B cell (primary cell): Measurements from ENCODE around the gene PRSS53. TPM values are rescaled to one million over a fixed set of nuclear protein-coding genes. Genes with fewer than 3 reads are reported as not detected.

ENCODE experiments used
- ATAC-seq: fragments of 200-7000 bp; cut with Tn5 transposase; one replicate; pipeline ENCODE4 v1.10.0; 2021; ENCODE audit warnings: low read depth, mild to moderate bottlenecking, moderate number of reproducible peaks, moderate library complexity
- CTCF ChIA-PET: fragments of 350-600 bp; sonication (Branson Sonifier 250); formaldehyde crosslinking; loops from one replicate; lab custom pipeline; 2021; ENCODE audit warnings: antibody characterized with exemption, inconsistent platforms; lab: Charles Lee
- POLR2A ChIA-PET: fragments of 350-600 bp; sonication (Branson Sonifier 250); formaldehyde crosslinking; loops from one replicate; lab custom pipeline; 2021; ENCODE audit warnings: antibody characterized with exemption; lab: Charles Lee
- DNase-seq: peaks from one replicate; pipeline ENCODE4 v3.0.0; 2013
- H2AFZ ChIP-seq: 2 replicates; pipeline ENCODE4 v1.6.1; 2012; ENCODE audit warnings: mild to moderate bottlenecking, low read depth, low read length; ENCODE audit not compliant: insufficient read depth, poor library complexity, severe bottlenecking
- H3K27ac ChIP-seq, 2 donors: 1 replicate in 1 of 2; 2 replicates in 1 of 2; pipeline ENCODE4 v1.5.1; 2012 to 2013; ENCODE audit warnings: low read length in 2 of 2, mild to moderate bottlenecking in 2 of 2, moderate library complexity in 1 of 2
- H3K27me3 ChIP-seq, 4 experiments: fragments of 200-600 bp in 1 of 4; sonication (generic) in 1 of 4; replicated peaks in 1 of 4; 1 replicate in 2 of 4; 2 replicates in 2 of 4; pipeline versions ENCODE4 v1.6.1 to v1.7.0; 2013 to 2016; ENCODE audit warnings: low read length in 3 of 4, mild to moderate bottlenecking in 2 of 4, mixed read lengths in 1 of 4, moderate library complexity in 1 of 4; ENCODE audit not compliant: insufficient read depth in 4 of 4, control insufficient read depth in 3 of 4; ENCODE audit errors: control extremely low read depth in 1 of 4
- H3K36me3 ChIP-seq, 2 experiments: replicated peaks in 1 of 2; 1 replicate in 1 of 2; 2 replicates in 1 of 2; pipeline versions ENCODE4 v1.6.1 to v1.7.1; 2013; ENCODE audit warnings: low read length in 1 of 2; ENCODE audit not compliant: insufficient read depth in 2 of 2, control insufficient read depth in 1 of 2; ENCODE audit errors: control extremely low read depth in 1 of 2, extremely low read depth in 1 of 2
- H3K4me1 ChIP-seq, 2 donors: fragments of 200-600 bp in 1 of 2; sonication (generic) in 1 of 2; 1 replicate in 1 of 2; 2 replicates in 1 of 2; pipeline versions ENCODE4 v1.5.1 to v1.6.1; 2013 to 2017; ENCODE audit warnings: low read length in 2 of 2; ENCODE audit not compliant: control insufficient read depth in 2 of 2, insufficient read depth in 2 of 2
- H3K4me2 ChIP-seq: replicated peaks from 2 replicates; pipeline ENCODE3; 2012; ENCODE audit warnings: mild to moderate bottlenecking, low read depth, low read length; ENCODE audit not compliant: poor library complexity, severe bottlenecking
- H3K4me3 ChIP-seq, 5 experiments: fragments of 200-600 bp in 1 of 5; sonication (generic) in 1 of 5; 1 replicate in 3 of 5; 2 replicates in 2 of 5; pipeline versions ENCODE4 v1.5.1 to v1.7.0; 2011 to 2016; ENCODE audit warnings: low read length in 4 of 5, mild to moderate bottlenecking in 4 of 5, low read depth in 2 of 5, control low read depth in 1 of 5, moderate library complexity in 1 of 5; ENCODE audit not compliant: insufficient read depth in 1 of 5; ENCODE audit errors: control extremely low read depth in 1 of 5, extremely low read depth in 1 of 5
- H3K79me2 ChIP-seq: fragments of 200-600 bp; sonication (generic); one replicate; pipeline ENCODE4 v1.6.0; 2016; ENCODE audit warnings: low read length; ENCODE audit not compliant: control insufficient read depth, insufficient read depth
- H3K9ac ChIP-seq: fragments of 200-600 bp; sonication (generic); 2 replicates; pipeline ENCODE4 v1.6.1; 2017; ENCODE audit warnings: mild to moderate bottlenecking, low read length, moderate library complexity
- H3K9me3 ChIP-seq, 3 donors: one replicate each; pipeline versions ENCODE4 v1.6.1 to v1.7.1; 2013; ENCODE audit warnings: low read length in 2 of 3; ENCODE audit not compliant: control insufficient read depth in 2 of 3, insufficient read depth in 1 of 3; ENCODE audit errors: control extremely low read depth in 1 of 3
- H4K20me1 ChIP-seq: 2 replicates; pipeline ENCODE4 v1.6.0; 2012; ENCODE audit warnings: mild to moderate bottlenecking, low read length; ENCODE audit not compliant: insufficient read depth, control insufficient read depth, poor library complexity, severe bottlenecking
- H3K27ac Mint-ChIP-seq: one replicate; pipeline ENCODE4 v1.8.0; 2021; ENCODE audit warnings: mixed read lengths
- H3K27me3 Mint-ChIP-seq: one replicate; pipeline ENCODE4 v1.8.0; 2021; ENCODE audit warnings: mixed read lengths
- H3K4me1 Mint-ChIP-seq: one replicate; pipeline ENCODE4 v1.8.0; 2021; ENCODE audit warnings: mixed read lengths
- H3K4me3 Mint-ChIP-seq: one replicate; pipeline ENCODE4 v1.8.0; 2021; ENCODE audit warnings: mixed read lengths
- H3K9me3 Mint-ChIP-seq: one replicate; pipeline ENCODE4 v1.8.0; 2022; ENCODE audit warnings: mixed read lengths; ENCODE audit not compliant: insufficient read depth
- EZH2 ChIP-seq: IDR thresholded peaks from 2 replicates; pipeline ENCODE4 v1.6.1; 2012; ENCODE audit warnings: borderline replicate concordance, low read depth, mild to moderate bottlenecking, moderate library complexity, low read length; ENCODE audit not compliant: insufficient read depth, poor library complexity, severe bottlenecking
- WGBS: methylation state at CpG from one replicate; pipeline ENCODE4 v1.1.5; 2013; ENCODE audit warnings: missing lambda C conversion rate; ENCODE audit not compliant: insufficient coverage; 5-methylcytosine and 5-hydroxymethylcytosine counted together
- intact Hi-C: fragments of 100-400 bp; cut with micrococcal nuclease; formaldehyde crosslinking; loops from one replicate; pipeline ENCODE4 v1.10.0; 2022
- polyA plus RNA-seq: library from polyadenylated mRNA; depleted of rRNA; stranded (reverse); fragments of >200 nt; gene quantifications from 2 replicates; pipeline ENCODE4 v1.2.3, GENCODE V29; 2012
- total RNA-seq, 2 donors: library from RNA; stranded (reverse); fragments of 120-200 nt in 1 of 2; gene quantifications; 1 replicate in 1 of 2; 2 replicates in 1 of 2; pipeline versions ENCODE4 v1.2.3 to v1.2.4, GENCODE V29; 2013 to 2022
- TF ChIP-seq, protein P1 (sequence below): fragments of 200-600 bp; IDR thresholded peaks from one replicate; pipeline ENCODE4 v1.8.0; 2022; ENCODE audit warnings: antibody characterized with exemption, mild to moderate bottlenecking

The PRSS53 gene
- total and polyA plus RNA-seq, 2 donors (not counting 1 experiment from before 2014, with no cell fraction given), result 10.1 to 10.8 TPM

DNA sequence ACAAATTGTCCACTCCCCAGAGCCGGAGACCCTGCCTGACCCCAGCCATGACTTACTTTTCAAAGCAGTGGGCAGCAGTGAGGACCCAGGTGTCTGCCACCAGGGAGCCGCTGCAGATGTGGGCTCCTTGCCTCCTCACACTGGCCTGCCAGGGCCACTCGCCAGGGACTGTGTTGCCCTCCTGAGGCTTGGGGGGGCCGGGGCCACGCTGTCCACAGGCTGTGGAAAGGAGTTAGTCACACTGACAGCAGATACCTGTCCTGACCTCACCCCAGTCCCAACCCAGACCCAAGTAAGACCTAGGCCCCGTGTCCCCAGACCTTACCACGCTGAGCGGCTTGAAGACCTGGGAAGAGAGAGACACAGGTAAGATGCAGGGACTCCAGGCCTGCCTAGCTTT, 1.3 kb downstream of the PRSS53 start:
- intact Hi-C loops, result no loop called here
- Mint-ChIP-seq H3K27ac (no peak overlapping the region), H3K4me3 (no peak overlapping the region), H3K9me3 (no peaks in the 10 kb centered on the region), H3K4me1 (peaks cover 1% of the 10 kb centered on the region), H3K27me3 (no peaks in the 10 kb centered on the region)
- H3K79me2 ChIP-seq, result peaks cover 20% of the 10 kb centered on the region
- no peaks in the 10 kb centered on the region for H3K27me3 ChIP-seq
- H3K9ac ChIP-seq, result no peak overlapping the region
- no peaks in the 10 kb centered on the region for H3K4me1 ChIP-seq
- POLR2A ChIA-PET, result interaction anchor here (0.7 kb wide), 1 partner anchor 133 kb away, joined by 3 read pairs; no protein-coding TSS in a partner anchor
- no peak overlapping the region for H2AFZ ChIP-seq
- no peaks in the 10 kb centered on the region for H3K9me3 ChIP-seq
- CTCF ChIA-PET, result no interaction called here
- no peak overlapping the region for H3K27ac ChIP-seq
- DNase-seq, result no peak
- peaks cover 19% of the 10 kb centered on the region for H4K20me1 ChIP-seq
- no peak overlapping the region for H3K4me2 ChIP-seq
- ATAC-seq, result no peak
- 96% methylated on average over 5 of the region's 8 CpGs for WGBS
- TF ChIP-seq EZH2, result no peak
- TF ChIP-seq, protein P1, sequence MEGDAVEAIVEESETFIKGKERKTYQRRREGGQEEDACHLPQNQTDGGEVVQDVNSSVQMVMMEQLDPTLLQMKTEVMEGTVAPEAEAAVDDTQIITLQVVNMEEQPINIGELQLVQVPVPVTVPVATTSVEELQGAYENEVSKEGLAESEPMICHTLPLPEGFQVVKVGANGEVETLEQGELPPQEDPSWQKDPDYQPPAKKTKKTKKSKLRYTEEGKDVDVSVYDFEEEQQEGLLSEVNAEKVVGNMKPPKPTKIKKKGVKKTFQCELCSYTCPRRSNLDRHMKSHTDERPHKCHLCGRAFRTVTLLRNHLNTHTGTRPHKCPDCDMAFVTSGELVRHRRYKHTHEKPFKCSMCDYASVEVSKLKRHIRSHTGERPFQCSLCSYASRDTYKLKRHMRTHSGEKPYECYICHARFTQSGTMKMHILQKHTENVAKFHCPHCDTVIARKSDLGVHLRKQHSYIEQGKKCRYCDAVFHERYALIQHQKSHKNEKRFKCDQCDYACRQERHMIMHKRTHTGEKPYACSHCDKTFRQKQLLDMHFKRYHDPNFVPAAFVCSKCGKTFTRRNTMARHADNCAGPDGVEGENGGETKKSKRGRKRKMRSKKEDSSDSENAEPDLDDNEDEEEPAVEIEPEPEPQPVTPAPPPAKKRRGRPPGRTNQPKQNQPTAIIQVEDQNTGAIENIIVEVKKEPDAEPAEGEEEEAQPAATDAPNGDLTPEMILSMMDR, result no peak
- no peak overlapping the region for H3K4me3 ChIP-seq
- peaks cover 0 to 18% of the 10 kb centered on the region in 2 experiments for H3K36me3 ChIP-seq

DNA sequence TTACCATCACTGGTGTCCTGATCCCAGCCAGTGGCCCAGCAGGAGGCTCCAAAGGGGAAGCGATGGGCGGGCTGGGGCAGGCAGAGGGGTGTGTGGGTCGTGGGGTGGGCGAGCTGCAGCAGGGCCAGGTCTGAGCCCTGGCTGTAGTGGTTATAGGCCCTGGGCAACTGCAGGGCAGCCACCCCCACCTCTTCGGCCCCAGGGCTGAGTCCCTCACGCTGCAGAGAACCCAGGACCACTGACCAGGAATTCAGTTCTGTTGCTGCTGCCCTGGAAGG, 2.2 kb downstream of the PRSS53 start:
- no peaks in the 10 kb centered on the region for H3K9me3 Mint-ChIP-seq
- TF ChIP-seq EZH2, result no peak
- TF ChIP-seq, protein P1, result no peak
- H3K4me3 Mint-ChIP-seq, result no peak overlapping the region
- peaks cover 28% of the 10 kb centered on the region for H4K20me1 ChIP-seq
- no peak overlapping the region for H2AFZ ChIP-seq
- DNase-seq (no peak), ATAC-seq (no peak)
- H3K27ac ChIP-seq, result no peak overlapping the region
- peaks cover 0 to 21% of the 10 kb centered on the region in 2 experiments for H3K36me3 ChIP-seq
- no peaks in the 10 kb centered on the region for H3K27me3 ChIP-seq
- H3K27ac Mint-ChIP-seq, result no peak overlapping the region
- POLR2A ChIA-PET, result no interaction called here
- H3K4me1 ChIP-seq, result peaks cover 0 to 4% of the 10 kb centered on the region in 2 donors
- H3K9ac ChIP-seq, result no peak overlapping the region
- H3K27me3 Mint-ChIP-seq, result no peaks in the 10 kb centered on the region
- peaks cover 29% of the 10 kb centered on the region for H3K79me2 ChIP-seq
- H3K4me1 Mint-ChIP-seq, result peaks cover 3% of the 10 kb centered on the region
- H3K9me3 ChIP-seq, result no peaks in the 10 kb centered on the region
- intact Hi-C loops, result no loop called here
- 100% methylated on average over 6 of the region's 6 CpGs for WGBS
- H3K4me3 ChIP-seq, result no peak overlapping the region
- H3K4me2 ChIP-seq, result no peak overlapping the region
- CTCF ChIA-PET, result no interaction called here
